Effector CD8-positive, alpha-beta T cell (primary cell): Measurements from ENCODE around the gene SLC41A3.
A peak's percentile ranks its signal among the peaks of the same experiment; 100 is the strongest.

Experiments
- DNase-seq: peaks from one replicate; lab custom pipeline; 2025; lab: John Stamatoyannopoulos, UW
- total RNA-seq, 4 experiments: gene quantifications; one replicate each; lab custom pipeline; 2026; lab: John Stamatoyannopoulos, UW

Gene SLC41A3
- total RNA-seq, result 36.0 to 47.7 (median 42.9) reads per million in 4 experiments

- DNase-seq, result peak; percentile 69
These were observed at the start of gene SLC41A3 for GRCh38 chr3:126083913-126084767. TSS of gene SLC41A3 (minus strand) at chr3:126084124. CDS start at chr3:126068219, 15,905 bp downstream.

- DNase-seq, result no peak
These were observed 49.7 kb upstream of the SLC41A3 start for GRCh38 chr3:126133606-126134005.

GRCh38 chr3:126132751-126133511, 49.0 kb upstream of the SLC41A3 start:
- no peak for DNase-seq

GRCh38 chr3:126131881-126132750, 48.2 kb upstream of the SLC41A3 start:
- no peak for DNase-seq

GRCh38 chr3:126130981-126131745, 47.2 kb upstream of the SLC41A3 start:
- DNase-seq, result no peak

GRCh38 chr3:126130081-126130855, 46.3 kb upstream of the SLC41A3 start:
- DNase-seq, result no peak

GRCh38 chr3:126129398-126129891, 45.5 kb upstream of the SLC41A3 start:
- no peak for DNase-seq

GRCh38 chr3:126128504-126129397, 44.8 kb upstream of the SLC41A3 start:
- no peak for DNase-seq

GRCh38 chr3:126127904-126128303, 44.0 kb upstream of the SLC41A3 start:
- no peak for DNase-seq

GRCh38 chr3:126127452-126127851, 43.5 kb upstream of the SLC41A3 start:
- DNase-seq, result no peak

GRCh38 chr3:126126811-126127431, 43.0 kb upstream of the SLC41A3 start:
- no peak for DNase-seq

GRCh38 chr3:126126286-126126685, 42.4 kb upstream of the SLC41A3 start:
- no peak for DNase-seq

GRCh38 chr3:126125781-126126251, 41.9 kb upstream of the SLC41A3 start:
- DNase-seq, result no peak

GRCh38 chr3:126125341-126125740, 41.4 kb upstream of the SLC41A3 start:
- DNase-seq, result no peak

- no peak for DNase-seq
These were observed 41.0 kb upstream of the SLC41A3 start for GRCh38 chr3:126124896-126125295.

GRCh38 chr3:126124148-126124868, 40.4 kb upstream of the SLC41A3 start:
- DNase-seq, result no peak

GRCh38 chr3:126121632-126122031, 37.7 kb upstream of the SLC41A3 start:
- no peak for DNase-seq

GRCh38 chr3:126121074-126121473, 37.1 kb upstream of the SLC41A3 start:
- DNase-seq, result no peak
